ENCODE measurements around the gene SLC6A18.

GRCh38 chr5:1201327-1202025 lies 23.7 kb upstream of the SLC6A18 start, which contains the start of gene SLC6A19:
- TF ChIP-seq POLR2A (IDR thresholded peaks at IDR 0.05; ENCODE audit: low read depth, low read length) (no peak), POLR2AphosphoS5 (IDR thresholded peaks at IDR 0.05; ENCODE audit: low read depth, low read length) (no peak)

Data from GM12892 (cell line).